Neural progenitor cell (in vitro differentiated cells): Measurements from ENCODE around the gene GGA3.

Experiments used
- CTCF ChIP-seq: fragments of 200-600 bp; sonication (generic); IDR thresholded peaks from 2 replicates; pipeline ENCODE4 v1.5.1; 2017; ENCODE audit warnings: antibody characterized with exemption, mild to moderate bottlenecking
- EZH2 ChIP-seq: fragments of 200-600 bp; sonication (generic); IDR thresholded peaks from 2 replicates; pipeline ENCODE4 v1.6.1; 2017; ENCODE audit warnings: antibody characterized with exemption, mild to moderate bottlenecking, moderate library complexity

GRCh38 chr17:75260641-75261335, 618 bp downstream of the GGA3 start:
- peak; percentile 29 for TF ChIP-seq CTCF
- no peak for TF ChIP-seq EZH2
